Suprapubic skin (tissue), 4 donors: ENCODE data around the gene CATSPERB. TPM values are rescaled to one million over a fixed set of nuclear protein-coding genes. Genes with fewer than 3 reads are reported as not detected.
"Not testable (repeated sequence)": the region's sequence is repeated elsewhere in the genome, so short reads cannot be mapped to it uniquely, and the experiment has no call there.

Experiments
- DNase-seq, 2 donors: peaks; one replicate each; pipeline ENCODE4 v3.0.0-alpha.2; 2019; ENCODE audit warnings: low spot score in 2 of 2
- H3K27ac ChIP-seq: fragments of 200-600 bp; sonication (generic); one replicate; pipeline ENCODE4 v1.5.1; 2019
- H3K27me3 ChIP-seq: fragments of 200-600 bp; sonication (generic); one replicate; pipeline ENCODE4 v1.5.1; 2019
- H3K36me3 ChIP-seq: fragments of 200-600 bp; sonication (generic); one replicate; pipeline ENCODE4 v1.5.1; 2019
- H3K4me1 ChIP-seq: fragments of 200-600 bp; sonication (generic); one replicate; pipeline ENCODE4 v1.5.1; 2019
- H3K4me3 ChIP-seq: fragments of 200-600 bp; sonication (generic); one replicate; pipeline ENCODE4 v1.5.1; 2019; ENCODE audit warnings: mild to moderate bottlenecking
- H3K9me3 ChIP-seq: fragments of 200-600 bp; sonication (generic); one replicate; pipeline ENCODE4 v1.5.1; 2019
- EP300 ChIP-seq: sonication (generic); formaldehyde crosslinking; IDR thresholded peaks from one replicate; pipeline ENCODE4 v1.6.1; 2017; ENCODE audit warnings: antibody characterized with exemption
- POLR2A ChIP-seq, 2 donors: fragments of 450-650 bp; IDR thresholded peaks; one replicate each; pipeline ENCODE4 v1.6.1; 2017; ENCODE audit warnings: antibody characterized with exemption in 2 of 2, mild to moderate bottlenecking in 2 of 2, moderate library complexity in 2 of 2
- POLR2AphosphoS5 ChIP-seq, 3 donors: sonication (generic); formaldehyde crosslinking; IDR thresholded peaks; one replicate each; pipeline ENCODE4 v1.6.1; 2017; ENCODE audit warnings: antibody characterized with exemption in 3 of 3
- WGBS: methylation state at CpG from one replicate; pipeline ENCODE4 v1.1.5; 2018; 5-methylcytosine and 5-hydroxymethylcytosine counted together
- total RNA-seq, 4 donors: library from RNA; depleted of rRNA; stranded (reverse); fragments of >200 nt; gene quantifications; one replicate each; pipeline ENCODE4 v1.1.0, GENCODE V29; 2016
- TF ChIP-seq, protein P1 (sequence below), 2 donors: fragments of 200-600 bp in 1 of 2; fragments of 450-650 bp in 1 of 2; sonication (generic) in 1 of 2; IDR thresholded peaks; one replicate each; pipeline ENCODE4 v1.5.1; 2016 to 2019; ENCODE audit warnings: antibody characterized with exemption in 2 of 2, mild to moderate bottlenecking in 1 of 2, moderate library complexity in 1 of 2

The CATSPERB gene
- total RNA-seq, 4 donors from 2014 or later: 0.16 to 1.3 (median 0.48) TPM

DNA sequence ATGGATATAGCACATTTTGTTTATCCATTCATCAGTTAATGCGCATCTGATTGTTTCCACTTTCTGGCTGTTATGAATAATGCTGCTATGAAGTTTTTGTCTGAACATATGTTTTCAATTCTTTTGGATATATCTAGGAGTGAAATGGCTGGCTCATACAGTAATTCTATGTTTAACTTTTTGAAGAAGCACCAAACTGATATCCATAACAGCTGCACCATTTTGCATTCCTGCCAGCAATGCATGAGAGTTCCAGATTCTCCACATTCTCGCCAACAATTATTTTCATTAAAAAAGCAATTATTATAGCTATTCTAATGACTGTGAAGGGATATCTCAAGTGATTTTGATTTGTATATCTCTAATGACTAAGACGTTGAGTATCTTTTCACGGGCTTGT lies 131.9 kb downstream of the CATSPERB start:
- no peaks in the 10 kb centered on the region for H3K36me3 ChIP-seq
- H3K4me3 ChIP-seq: no peak overlapping the region
- no peaks in the 10 kb centered on the region for H3K4me1 ChIP-seq
- H3K27me3 ChIP-seq: no peaks in the 10 kb centered on the region
- TF ChIP-seq EP300 (no peak), POLR2A (IDR thresholded peaks at IDR 0.05) (no peak), POLR2AphosphoS5 (IDR thresholded peaks at IDR 0.05) (no peak)
- TF ChIP-seq, protein P1, sequence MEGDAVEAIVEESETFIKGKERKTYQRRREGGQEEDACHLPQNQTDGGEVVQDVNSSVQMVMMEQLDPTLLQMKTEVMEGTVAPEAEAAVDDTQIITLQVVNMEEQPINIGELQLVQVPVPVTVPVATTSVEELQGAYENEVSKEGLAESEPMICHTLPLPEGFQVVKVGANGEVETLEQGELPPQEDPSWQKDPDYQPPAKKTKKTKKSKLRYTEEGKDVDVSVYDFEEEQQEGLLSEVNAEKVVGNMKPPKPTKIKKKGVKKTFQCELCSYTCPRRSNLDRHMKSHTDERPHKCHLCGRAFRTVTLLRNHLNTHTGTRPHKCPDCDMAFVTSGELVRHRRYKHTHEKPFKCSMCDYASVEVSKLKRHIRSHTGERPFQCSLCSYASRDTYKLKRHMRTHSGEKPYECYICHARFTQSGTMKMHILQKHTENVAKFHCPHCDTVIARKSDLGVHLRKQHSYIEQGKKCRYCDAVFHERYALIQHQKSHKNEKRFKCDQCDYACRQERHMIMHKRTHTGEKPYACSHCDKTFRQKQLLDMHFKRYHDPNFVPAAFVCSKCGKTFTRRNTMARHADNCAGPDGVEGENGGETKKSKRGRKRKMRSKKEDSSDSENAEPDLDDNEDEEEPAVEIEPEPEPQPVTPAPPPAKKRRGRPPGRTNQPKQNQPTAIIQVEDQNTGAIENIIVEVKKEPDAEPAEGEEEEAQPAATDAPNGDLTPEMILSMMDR (IDR thresholded peaks at IDR 0.05): no peak
- 63% methylated on average over 4 of the region's 4 CpGs for WGBS
- DNase-seq: no peak
- H3K9me3 ChIP-seq: no peaks in the 10 kb centered on the region
- H3K27ac ChIP-seq: no peak overlapping the region

- H3K36me3 ChIP-seq: no peaks in the 10 kb centered on the region
- TF ChIP-seq EP300: no peak
- TF ChIP-seq, protein P1 (IDR thresholded peaks at IDR 0.05): no peak
- TF ChIP-seq POLR2AphosphoS5 (IDR thresholded peaks at IDR 0.05): no peak
- no peak for TF ChIP-seq POLR2A (IDR thresholded peaks at IDR 0.05)
- H3K9me3 ChIP-seq: no peaks in the 10 kb centered on the region
- no peak overlapping the region for H3K27ac ChIP-seq
- H3K4me1 ChIP-seq: no peaks in the 10 kb centered on the region
- 87% methylated on average over 1 of the region's 1 CpG for WGBS
- no peaks in the 10 kb centered on the region for H3K27me3 ChIP-seq
- no peak for DNase-seq
- no peak overlapping the region for H3K4me3 ChIP-seq
These were observed 136.2 kb downstream of the CATSPERB start for GRCh38 chr14:91595736-91596135.

DNA sequence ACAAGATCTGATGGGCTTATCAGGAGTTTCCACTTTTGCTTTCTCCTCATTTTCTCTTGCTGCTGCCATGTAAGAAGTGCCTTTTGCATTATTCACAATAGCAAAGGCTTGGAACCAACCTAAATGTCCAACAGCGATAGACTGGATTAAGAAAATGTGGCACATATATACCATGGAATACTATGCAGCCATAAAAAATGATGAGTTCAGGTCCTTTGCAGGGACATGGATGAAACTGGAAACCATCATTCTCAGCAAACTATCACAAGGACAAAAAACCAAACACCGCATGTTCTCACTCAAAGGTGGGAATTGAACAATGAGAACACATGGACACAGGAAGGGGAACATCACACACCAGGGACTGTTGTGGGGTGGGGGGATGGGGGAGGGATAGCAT lies 137.9 kb downstream of the CATSPERB start:
- not testable (repeated sequence) for H3K36me3 ChIP-seq, H3K4me1 ChIP-seq, H3K27ac ChIP-seq, H3K27me3 ChIP-seq, H3K9me3 ChIP-seq, DNase-seq, H3K4me3 ChIP-seq
- WGBS: 100% methylated on average over 2 of the region's 2 CpGs

GRCh38 chr14:91586410-91586809 lies 145.5 kb downstream of the CATSPERB start:
- no peaks in the 10 kb centered on the region for H3K36me3 ChIP-seq
- H3K4me3 ChIP-seq: no peak overlapping the region
- TF ChIP-seq, protein P1 (IDR thresholded peaks at IDR 0.05): no peak
- no peak for TF ChIP-seq EP300
- no peak for TF ChIP-seq POLR2A (IDR thresholded peaks at IDR 0.05)
- TF ChIP-seq POLR2AphosphoS5 (IDR thresholded peaks at IDR 0.05): no peak
- no peak for DNase-seq
- no peaks in the 10 kb centered on the region for H3K9me3 ChIP-seq
- peaks cover 12% of the 10 kb centered on the region for H3K27me3 ChIP-seq
- no peaks in the 10 kb centered on the region for H3K4me1 ChIP-seq
- H3K27ac ChIP-seq: no peak overlapping the region
- WGBS: 43% methylated on average over 1 of the region's 1 CpG

DNA sequence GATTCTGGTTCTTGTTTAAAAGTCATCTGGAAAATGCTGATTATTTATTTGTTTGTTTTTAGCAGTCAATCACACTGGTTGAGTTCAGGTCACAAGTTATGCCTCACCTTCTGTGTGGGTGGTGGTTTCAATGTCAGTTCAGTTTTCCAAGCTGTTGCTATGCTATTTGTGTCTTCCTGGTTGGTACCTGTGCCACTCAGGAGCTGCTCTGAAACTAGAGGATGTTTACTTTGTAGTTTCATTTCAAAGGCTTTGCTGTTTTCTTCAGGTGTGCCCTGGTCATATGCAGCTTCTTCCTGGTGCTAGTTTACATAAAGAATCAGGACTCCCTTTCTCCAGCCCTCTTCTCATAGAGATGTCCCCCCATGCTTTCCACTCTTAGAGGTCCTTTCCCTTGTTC lies 146.0 kb downstream of the CATSPERB start:
- H3K27me3 ChIP-seq: peaks cover 18% of the 10 kb centered on the region
- no peaks in the 10 kb centered on the region for H3K36me3 ChIP-seq
- DNase-seq: no peak
- H3K27ac ChIP-seq: no peak overlapping the region
- TF ChIP-seq POLR2A (IDR thresholded peaks at IDR 0.05) (no peak), EP300 (no peak), POLR2AphosphoS5 (IDR thresholded peaks at IDR 0.05) (no peak)
- TF ChIP-seq, protein P1 (IDR thresholded peaks at IDR 0.05): no peak
- no peaks in the 10 kb centered on the region for H3K9me3 ChIP-seq
- H3K4me3 ChIP-seq: no peak overlapping the region
- no peaks in the 10 kb centered on the region for H3K4me1 ChIP-seq

DNA sequence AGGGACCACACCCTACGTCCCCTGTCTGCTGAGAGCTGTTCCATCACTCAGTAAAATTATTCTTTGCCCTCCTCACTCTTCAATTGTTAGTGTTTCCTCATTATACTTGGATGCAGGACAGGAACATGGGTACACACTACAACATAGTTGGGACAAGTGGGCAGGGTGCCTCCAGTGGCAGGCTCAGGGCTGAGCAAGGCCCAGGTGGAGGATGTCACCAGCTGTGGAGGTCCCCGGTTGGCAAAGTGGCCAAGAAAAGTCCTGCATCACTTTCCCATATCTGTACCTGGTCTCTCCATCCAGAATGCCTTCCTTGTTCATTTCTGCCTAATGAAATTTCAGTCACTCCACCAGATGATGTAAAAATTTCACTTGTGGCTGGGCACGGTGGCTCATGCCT lies 149.1 kb downstream of the CATSPERB start:
- no peak for TF ChIP-seq POLR2AphosphoS5 (IDR thresholded peaks at IDR 0.05)
- TF ChIP-seq EP300: no peak
- no peak for TF ChIP-seq POLR2A (IDR thresholded peaks at IDR 0.05)
- TF ChIP-seq, protein P1 (IDR thresholded peaks at IDR 0.05): no peak
- Histone ChIP-seq H3K9me3 (no peaks in the 10 kb centered on the region), H3K36me3 (no peaks in the 10 kb centered on the region), H3K4me1 (no peaks in the 10 kb centered on the region), H3K27me3 (peaks cover 28% of the 10 kb centered on the region), H3K27ac (no peak overlapping the region), H3K4me3 (no peak overlapping the region)
- no peak for DNase-seq
- 77% methylated on average over 3 of the region's 3 CpGs for WGBS
